GM21381 (cell line): ENCODE data around the gene PHC3.
"Not testable (repeated sequence)": the region's sequence is repeated elsewhere in the genome, so short reads cannot be mapped to it uniquely, and the experiment has no call there.

Experiments
- ATAC-seq: cut with Tn5 transposase; IDR thresholded peaks from one replicate; pipeline ENCODE4 v1.9.1; 2021; ENCODE audit warnings: mild to moderate bottlenecking, moderate library complexity; ENCODE audit not compliant: unreplicated experiment

The PHC3 gene

GRCh38 chr3:170137986-170138385 is 43.5 kb downstream of the PHC3 start:
- ATAC-seq, result no peak

- no peak for ATAC-seq
Observed at GRCh38 chr3:170132335-170132734, 49.2 kb downstream of the PHC3 start.

- no peak for ATAC-seq
Observed at GRCh38 chr3:170130532-170130931, 51.0 kb downstream of the PHC3 start.

GRCh38 chr3:170128977-170129431 is 52.5 kb downstream of the PHC3 start:
- peak; percentile 40 for ATAC-seq

GRCh38 chr3:170128259-170128976 is 53.1 kb downstream of the PHC3 start:
- ATAC-seq, result peak; percentile 90

- ATAC-seq, result no peak
Observed at GRCh38 chr3:170117134-170117533, 64.4 kb downstream of the PHC3 start.

GRCh38 chr3:170114165-170114564 is 67.4 kb downstream of the PHC3 start:
- ATAC-seq, result not testable (repeated sequence)

- ATAC-seq, result no peak
Observed at GRCh38 chr3:170111147-170111771, 70.3 kb downstream of the PHC3 start.

GRCh38 chr3:170109579-170110293 is 71.8 kb downstream of the PHC3 start:
- ATAC-seq, result no peak

- no peak for ATAC-seq
Observed at GRCh38 chr3:170108955-170109354, 72.6 kb downstream of the PHC3 start.

- no peak for ATAC-seq
Observed at GRCh38 chr3:170107941-170108340, 73.6 kb downstream of the PHC3 start.

GRCh38 chr3:170102431-170102830 is 79.1 kb downstream of the PHC3 start:
- ATAC-seq, result no peak

GRCh38 chr3:170100944-170101343 is 80.6 kb downstream of the PHC3 start:
- ATAC-seq, result no peak

- ATAC-seq, result no peak
Observed at GRCh38 chr3:170098753-170099152, 82.8 kb downstream of the PHC3 start.

GRCh38 chr3:170096342-170096741 is 85.2 kb downstream of the PHC3 start:
- no peak for ATAC-seq

GRCh38 chr3:170095771-170096170 is 85.8 kb downstream of the PHC3 start:
- ATAC-seq, result no peak

- no peak for ATAC-seq
Observed at GRCh38 chr3:170092907-170093306, 88.6 kb downstream of the PHC3 start.

- no peak for ATAC-seq
Observed at GRCh38 chr3:170090601-170090981, 90.9 kb downstream of the PHC3 start.

GRCh38 chr3:170089862-170090600 is 91.5 kb downstream of the PHC3 start:
- ATAC-seq, result no peak

GRCh38 chr3:170085396-170085795 is 96.1 kb downstream of the PHC3 start:
- ATAC-seq, result no peak

- ATAC-seq, result no peak
Observed at GRCh38 chr3:170083343-170083742, 98.2 kb downstream of the PHC3 start.
